Measurements from ENCODE around the gene MAN1B1.

The MAN1B1 gene

DNA sequence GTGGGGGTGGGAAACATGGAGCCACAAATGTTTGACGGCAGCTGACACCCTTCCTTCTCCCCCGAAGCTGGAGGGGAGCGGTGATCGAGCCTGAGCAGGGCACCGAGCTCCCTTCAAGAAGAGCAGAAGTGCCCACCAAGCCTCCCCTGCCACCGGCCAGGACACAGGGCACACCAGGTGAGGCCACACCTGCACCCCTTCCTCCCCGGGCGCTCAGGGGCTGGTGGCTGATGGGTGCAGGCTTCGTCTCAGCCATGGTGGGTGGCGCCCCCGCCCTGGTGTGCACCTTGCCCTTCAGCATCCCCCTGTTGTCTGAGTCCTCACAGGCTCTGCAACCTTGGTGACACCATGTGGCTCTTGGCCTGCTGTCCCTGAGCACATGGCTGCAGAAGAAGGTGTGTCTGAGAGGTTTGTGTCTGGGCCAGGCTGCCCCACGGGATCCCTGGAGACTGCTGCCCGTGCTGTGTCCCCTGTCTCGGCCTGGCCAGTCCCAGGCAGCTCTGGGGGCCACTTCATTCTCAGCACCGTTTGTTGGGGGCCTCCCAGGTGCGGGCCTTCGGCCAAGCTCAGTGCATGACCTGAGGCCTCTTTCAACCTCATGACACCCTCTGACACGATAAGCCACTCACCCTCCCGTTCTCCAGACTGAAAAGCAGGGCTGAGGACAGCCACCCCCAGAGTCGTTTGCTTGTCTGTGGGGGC, 11.1 kb downstream of the MAN1B1 start:
- no peak for DNase-seq (ENCODE audit: low spot score)
- TF ChIP-seq, protein P1, sequence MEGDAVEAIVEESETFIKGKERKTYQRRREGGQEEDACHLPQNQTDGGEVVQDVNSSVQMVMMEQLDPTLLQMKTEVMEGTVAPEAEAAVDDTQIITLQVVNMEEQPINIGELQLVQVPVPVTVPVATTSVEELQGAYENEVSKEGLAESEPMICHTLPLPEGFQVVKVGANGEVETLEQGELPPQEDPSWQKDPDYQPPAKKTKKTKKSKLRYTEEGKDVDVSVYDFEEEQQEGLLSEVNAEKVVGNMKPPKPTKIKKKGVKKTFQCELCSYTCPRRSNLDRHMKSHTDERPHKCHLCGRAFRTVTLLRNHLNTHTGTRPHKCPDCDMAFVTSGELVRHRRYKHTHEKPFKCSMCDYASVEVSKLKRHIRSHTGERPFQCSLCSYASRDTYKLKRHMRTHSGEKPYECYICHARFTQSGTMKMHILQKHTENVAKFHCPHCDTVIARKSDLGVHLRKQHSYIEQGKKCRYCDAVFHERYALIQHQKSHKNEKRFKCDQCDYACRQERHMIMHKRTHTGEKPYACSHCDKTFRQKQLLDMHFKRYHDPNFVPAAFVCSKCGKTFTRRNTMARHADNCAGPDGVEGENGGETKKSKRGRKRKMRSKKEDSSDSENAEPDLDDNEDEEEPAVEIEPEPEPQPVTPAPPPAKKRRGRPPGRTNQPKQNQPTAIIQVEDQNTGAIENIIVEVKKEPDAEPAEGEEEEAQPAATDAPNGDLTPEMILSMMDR (IDR thresholded peaks at IDR 0.05; ENCODE audit: extremely low read depth, missing control alignments), result no peak

- DNase-seq (ENCODE audit: low spot score), result no peak
- TF ChIP-seq, protein P1 (IDR thresholded peaks at IDR 0.05; ENCODE audit: extremely low read depth, missing control alignments), result no peak
Measured at GRCh38 chr9:137099231-137099630, 12.4 kb downstream of the MAN1B1 start.

- DNase-seq (ENCODE audit: low spot score), result no peak
- TF ChIP-seq, protein P1 (IDR thresholded peaks at IDR 0.05; ENCODE audit: extremely low read depth, missing control alignments), result no peak
Measured at GRCh38 chr9:137103206-137103999, 16.6 kb downstream of the MAN1B1 start.

DNA sequence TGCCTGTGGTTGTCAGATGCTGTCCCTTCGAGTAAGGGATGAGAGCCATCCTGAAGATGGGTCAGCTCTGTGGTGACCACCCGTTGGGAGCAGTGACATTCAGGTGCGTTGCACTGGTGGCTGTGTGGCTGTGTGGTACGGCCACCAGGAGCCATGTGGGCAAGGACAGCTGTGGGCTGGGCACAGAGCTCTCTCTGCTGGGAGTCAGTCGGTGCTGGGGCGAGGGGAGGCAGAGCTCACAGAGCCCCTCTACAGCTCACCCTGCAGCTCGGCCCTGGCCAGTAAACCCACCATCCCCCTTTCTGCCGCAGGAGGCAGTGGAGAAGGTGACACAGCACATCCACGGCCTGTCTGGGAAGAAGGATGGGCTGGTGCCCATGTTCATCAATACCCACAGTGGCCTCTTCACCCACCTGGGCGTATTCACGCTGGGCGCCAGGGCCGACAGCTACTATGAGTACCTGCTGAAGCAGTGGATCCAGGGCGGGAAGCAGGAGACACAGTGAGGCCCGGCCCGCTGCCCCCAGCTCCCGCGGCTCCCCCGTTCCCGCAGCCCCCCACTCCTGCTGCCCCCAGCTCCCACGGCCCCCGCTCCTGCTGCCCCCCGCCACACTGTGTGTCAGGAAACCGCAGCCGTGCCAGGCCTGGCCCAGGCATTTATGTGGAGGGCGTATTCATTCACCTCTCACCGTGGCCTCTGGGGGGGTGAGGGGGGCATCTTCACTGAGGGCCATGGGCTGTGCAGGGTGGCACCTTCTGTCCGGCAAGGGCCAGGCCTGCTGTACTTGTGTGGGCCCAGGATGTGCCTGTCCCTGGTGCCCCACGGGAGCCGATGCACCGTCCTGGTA, 19.3 kb downstream of the MAN1B1 start:
- TF ChIP-seq, protein P1 (IDR thresholded peaks at IDR 0.05; ENCODE audit: extremely low read depth, missing control alignments), result no peak
- no peak for DNase-seq (ENCODE audit: low spot score)

DNA sequence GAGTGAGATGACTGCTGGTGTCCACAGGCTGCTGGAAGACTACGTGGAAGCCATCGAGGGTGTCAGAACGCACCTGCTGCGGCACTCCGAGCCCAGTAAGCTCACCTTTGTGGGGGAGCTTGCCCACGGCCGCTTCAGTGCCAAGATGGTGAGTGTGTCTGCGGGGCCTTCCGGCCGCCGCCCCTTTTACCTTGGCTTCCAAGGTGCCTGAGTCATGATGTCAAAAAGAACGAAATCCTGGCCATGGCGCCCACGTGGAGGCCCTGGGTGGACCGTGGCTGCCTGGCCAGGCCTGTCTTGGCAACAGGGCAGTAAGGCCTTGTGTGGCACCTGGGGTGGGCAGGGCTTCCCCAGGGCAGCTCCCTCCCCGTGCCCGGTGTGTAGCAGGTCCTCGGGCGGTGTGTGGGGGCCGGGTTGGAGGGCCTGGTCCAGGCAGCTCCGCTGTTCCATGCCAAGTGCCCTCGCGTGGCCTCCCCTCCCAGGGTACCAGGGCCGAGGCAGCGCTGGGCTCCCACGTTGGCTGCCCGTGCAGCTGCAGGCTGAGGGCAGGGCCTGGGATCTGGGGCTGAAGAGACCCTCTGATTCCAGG, 20.0 kb downstream of the MAN1B1 start:
- TF ChIP-seq, protein P1 (IDR thresholded peaks at IDR 0.05; ENCODE audit: extremely low read depth, missing control alignments), result no peak
- DNase-seq (ENCODE audit: low spot score), result no peak

- TF ChIP-seq, protein P1 (IDR thresholded peaks at IDR 0.05; ENCODE audit: extremely low read depth, missing control alignments), result no peak
- no peak for DNase-seq (ENCODE audit: low spot score)
Measured at GRCh38 chr9:137107312-137107921, 20.6 kb downstream of the MAN1B1 start.
